Tibial nerve (tissue), 4 donors: Measurements from ENCODE around the gene DARS2. TPM values are rescaled to one million over a fixed set of nuclear protein-coding genes. Genes with fewer than 3 reads are reported as not detected.

Experiments
- DNase-seq, 2 donors: peaks; one replicate each; pipeline ENCODE4 v3.0.0-alpha.2; 2019; ENCODE audit warnings: low spot score in 2 of 2
- H3K27ac ChIP-seq, 4 donors: fragments of 200-600 bp; sonication (generic) in 3 of 4; one replicate each; pipeline ENCODE4 v1.5.1; 2017 to 2019; ENCODE audit warnings: mild to moderate bottlenecking in 1 of 4
- H3K27me3 ChIP-seq, 2 donors: fragments of 200-600 bp; sonication (generic) in 1 of 2; one replicate each; pipeline versions ENCODE4 v1.5.1 to v1.6.0; 2017 to 2019
- H3K36me3 ChIP-seq, 3 donors: fragments of 200-600 bp; sonication (generic); one replicate each; pipeline ENCODE4 v1.5.1; 2018 to 2019
- H3K4me1 ChIP-seq, 4 donors: fragments of 200-600 bp; sonication (generic) in 3 of 4; one replicate each; pipeline ENCODE4 v1.5.1; 2017 to 2019
- H3K4me3 ChIP-seq, 4 donors: fragments of 200-600 bp; sonication (generic) in 3 of 4; one replicate each; pipeline ENCODE4 v1.5.1; 2017 to 2019; ENCODE audit warnings: mild to moderate bottlenecking in 1 of 4, moderate library complexity in 1 of 4
- H3K9me3 ChIP-seq, 4 donors: fragments of 200-600 bp; sonication (generic) in 3 of 4; one replicate each; pipeline ENCODE4 v1.5.1; 2017 to 2019
- EP300 ChIP-seq, 2 donors: sonication (generic); formaldehyde crosslinking; IDR thresholded peaks; one replicate each; pipeline ENCODE4 v1.6.1; 2017; ENCODE audit warnings: antibody characterized with exemption in 2 of 2, mild to moderate bottlenecking in 1 of 2
- POLR2A ChIP-seq, 2 donors: fragments of 450-650 bp; IDR thresholded peaks; one replicate each; pipeline ENCODE4 v1.6.1; 2017; ENCODE audit warnings: antibody characterized with exemption in 2 of 2, mild to moderate bottlenecking in 2 of 2, moderate library complexity in 2 of 2
- WGBS, 2 donors: methylation state at CpG; one replicate each; pipeline ENCODE4 v1.1.5; 2018; 5-methylcytosine and 5-hydroxymethylcytosine counted together
- total RNA-seq, 4 donors: library from RNA; depleted of rRNA; stranded (reverse); fragments of >200 nt; gene quantifications; one replicate each; pipeline ENCODE4 v1.1.0, GENCODE V29; 2016
- TF ChIP-seq, protein P1 (sequence below), 5 experiments: fragments of 200-600 bp in 3 of 5; fragments of 450-650 bp in 2 of 5; sonication (generic) in 3 of 5; IDR thresholded peaks; one replicate each; pipeline ENCODE4 v1.5.1; 2016 to 2019; ENCODE audit warnings: antibody characterized with exemption in 5 of 5, mild to moderate bottlenecking in 3 of 5, moderate library complexity in 2 of 5

DARS2 gene
- total RNA-seq: 10 to 100 TPM; 10.4 to 18.8 (median 12.3) TPM

DNA sequence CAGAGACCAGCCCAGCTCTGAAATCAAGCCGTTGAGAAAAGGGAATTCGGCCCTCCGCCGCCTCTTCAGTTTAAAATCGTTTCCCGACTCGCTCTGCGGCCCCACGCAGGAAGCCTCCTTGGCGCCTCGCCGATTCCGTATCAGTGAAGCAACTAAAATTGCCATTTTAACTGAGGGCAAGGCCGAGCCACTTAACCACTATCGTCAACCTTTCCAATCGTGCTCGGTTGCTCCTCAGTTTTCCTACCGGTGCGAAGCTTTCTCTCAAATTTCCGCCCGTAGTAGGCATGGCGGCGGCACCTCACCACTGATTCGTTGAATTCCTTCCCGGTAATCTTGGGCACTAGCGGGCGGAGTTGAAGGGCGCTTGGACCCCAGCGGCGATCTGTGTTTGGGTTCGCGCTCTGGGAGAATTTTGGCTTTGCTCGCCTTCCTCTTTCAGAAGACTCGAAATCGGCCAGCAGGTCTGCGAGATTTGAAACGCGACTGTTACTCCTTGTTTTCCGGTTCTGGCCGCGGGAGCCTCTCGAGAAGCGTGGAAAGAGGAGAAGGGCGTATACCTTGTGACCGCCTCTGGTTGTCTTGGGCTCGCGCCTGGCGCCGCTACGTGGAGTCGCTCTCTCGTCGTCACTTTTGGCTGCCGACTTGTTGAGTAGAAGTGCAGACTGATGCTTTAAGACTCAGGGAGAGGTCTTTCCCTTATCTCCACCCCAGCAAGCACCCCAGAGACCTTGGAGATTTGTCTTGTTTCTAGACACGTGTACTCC lies at the start of gene DARS2, which contains the start of gene CENPL:
TSS of gene DARS2 (plus strand) at position 359 of the 767 bp plus-strand sequence. CDS start 557 bp downstream, outside the sequence.
TSS of gene CENPL (minus strand) at position 569 of the 767 bp plus-strand sequence. CDS start 13,584 bp downstream, outside the sequence.
- H3K4me1 ChIP-seq: peaks cover 0 to 41% (median 12%) of the 10 kb centered on the region in 4 donors
- peaks cover 0 to 5% (median 0%) of the 10 kb centered on the region in 3 donors for H3K36me3 ChIP-seq
- peak; percentile 93 to 97 for DNase-seq
- no peaks in the 10 kb centered on the region for H3K27me3 ChIP-seq
- H3K27ac ChIP-seq: peak within 1 kb of the TSS; percentile 89 to 97 (median 94)
- 0 to 1% methylated on average over 53 to 55 of the region's 55 CpGs for WGBS, 2 donors
- no peaks in the 10 kb centered on the region for H3K9me3 ChIP-seq
- peak; percentile 10 to 53 for TF ChIP-seq POLR2A (IDR thresholded peaks at IDR 0.05)
- TF ChIP-seq EP300 (IDR thresholded peaks at IDR 0.05): peak; percentile 48 to 94
- TF ChIP-seq, protein P1, sequence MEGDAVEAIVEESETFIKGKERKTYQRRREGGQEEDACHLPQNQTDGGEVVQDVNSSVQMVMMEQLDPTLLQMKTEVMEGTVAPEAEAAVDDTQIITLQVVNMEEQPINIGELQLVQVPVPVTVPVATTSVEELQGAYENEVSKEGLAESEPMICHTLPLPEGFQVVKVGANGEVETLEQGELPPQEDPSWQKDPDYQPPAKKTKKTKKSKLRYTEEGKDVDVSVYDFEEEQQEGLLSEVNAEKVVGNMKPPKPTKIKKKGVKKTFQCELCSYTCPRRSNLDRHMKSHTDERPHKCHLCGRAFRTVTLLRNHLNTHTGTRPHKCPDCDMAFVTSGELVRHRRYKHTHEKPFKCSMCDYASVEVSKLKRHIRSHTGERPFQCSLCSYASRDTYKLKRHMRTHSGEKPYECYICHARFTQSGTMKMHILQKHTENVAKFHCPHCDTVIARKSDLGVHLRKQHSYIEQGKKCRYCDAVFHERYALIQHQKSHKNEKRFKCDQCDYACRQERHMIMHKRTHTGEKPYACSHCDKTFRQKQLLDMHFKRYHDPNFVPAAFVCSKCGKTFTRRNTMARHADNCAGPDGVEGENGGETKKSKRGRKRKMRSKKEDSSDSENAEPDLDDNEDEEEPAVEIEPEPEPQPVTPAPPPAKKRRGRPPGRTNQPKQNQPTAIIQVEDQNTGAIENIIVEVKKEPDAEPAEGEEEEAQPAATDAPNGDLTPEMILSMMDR (IDR thresholded peaks at IDR 0.05): no peak
- H3K4me3 ChIP-seq: peak within 1 kb of the TSS; percentile 75 to 88 (median 82)

- peaks cover 0 to 16% (median 0%) of the 10 kb centered on the region in 4 donors for H3K9me3 ChIP-seq
- H3K27ac ChIP-seq: no peak overlapping the region
- no peaks in the 10 kb centered on the region for H3K4me1 ChIP-seq
- H3K4me3 ChIP-seq: no peak overlapping the region
- H3K27me3 ChIP-seq: no peaks in the 10 kb centered on the region
- peaks cover 0 to 74% (median 0%) of the 10 kb centered on the region in 3 donors for H3K36me3 ChIP-seq
- DNase-seq: no peak
- TF ChIP-seq POLR2A (IDR thresholded peaks at IDR 0.05): no peak
- TF ChIP-seq EP300 (IDR thresholded peaks at IDR 0.05): no peak
- TF ChIP-seq, protein P1 (IDR thresholded peaks at IDR 0.05): no peak
- 91 to 93% methylated on average over 5 of the region's 5 CpGs for whole genome bisulfite sequencing, 2 donors
These were observed 48.8 kb upstream of the DARS2 start for GRCh38 chr1:173775578-173776226.

DNA sequence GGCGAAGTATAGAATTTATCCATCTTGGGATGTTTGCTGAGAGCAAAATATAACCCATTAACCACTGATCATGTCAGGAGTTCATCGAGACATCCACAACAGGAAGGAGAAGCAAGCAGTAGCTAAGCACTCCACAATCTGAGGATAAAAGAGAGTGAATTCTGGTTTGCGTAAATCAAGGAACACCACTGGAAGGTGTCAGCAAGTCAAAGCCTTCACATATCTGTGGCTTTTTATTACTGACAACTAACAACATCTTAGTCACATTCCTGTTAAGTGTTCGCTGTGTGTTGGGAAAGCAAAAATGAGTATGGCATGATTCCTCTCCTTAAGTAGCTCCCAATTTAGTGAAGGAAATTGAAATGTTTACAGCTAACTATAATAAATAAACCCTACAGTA lies 44.5 kb upstream of the DARS2 start:
- TF ChIP-seq EP300 (IDR thresholded peaks at IDR 0.05) (no peak), POLR2A (IDR thresholded peaks at IDR 0.05) (no peak)
- TF ChIP-seq, protein P1 (IDR thresholded peaks at IDR 0.05): no peak
- Histone ChIP-seq H3K36me3 (peaks cover 0 to 93% (median 9%) of the 10 kb centered on the region in 3 donors), H3K4me1 (no peaks in the 10 kb centered on the region), H3K27ac (no peak overlapping the region), H3K4me3 (no peak overlapping the region), H3K9me3 (peaks cover 0 to 16% (median 0%) of the 10 kb centered on the region in 4 donors), H3K27me3 (no peaks in the 10 kb centered on the region)
- WGBS, 2 donors: 95% methylated on average over 4 of the region's 4 CpGs
- no peak for DNase-seq

- peaks cover 0 to 93% (median 9%) of the 10 kb centered on the region in 3 donors for H3K36me3 ChIP-seq
- 89 to 90% methylated on average over 7 of the region's 7 CpGs for WGBS, 2 donors
These were observed 39.5 kb upstream of the DARS2 start for GRCh38 chr1:173784997-173785396.

More at GRCh38 chr1:173784997-173785396, 39.5 kb upstream of the DARS2 start:
- H3K4me3 ChIP-seq: no peak overlapping the region
- no peak for DNase-seq
- TF ChIP-seq EP300 (IDR thresholded peaks at IDR 0.05) (no peak), POLR2A (IDR thresholded peaks at IDR 0.05) (no peak)
- TF ChIP-seq, protein P1 (IDR thresholded peaks at IDR 0.05): no peak
- no peaks in the 10 kb centered on the region for H3K4me1 ChIP-seq
- H3K27me3 ChIP-seq: no peaks in the 10 kb centered on the region
- H3K27ac ChIP-seq: no peak overlapping the region
- H3K9me3 ChIP-seq: no peaks in the 10 kb centered on the region
